ENCODE results near the gene ZNRD2. TPM values are rescaled to one million over a fixed set of nuclear protein-coding genes. Genes with fewer than 3 reads are reported as not detected.

ZNRD2 gene
- polyA plus RNA-seq, 3 donors: 35.0 to 59.2 (median 54.7) TPM

GRCh38 chr11:65577756-65578109, 7.5 kb downstream of the ZNRD2 start:
- DNase-seq (ENCODE audit: extremely low read depth in 1 of 11, low read depth in 9 of 11, low spot score in 4 of 11): no peak

GRCh38 chr11:65578134-65578533, 7.9 kb downstream of the ZNRD2 start:
- DNase-seq (ENCODE audit: extremely low read depth in 1 of 11, low read depth in 9 of 11, low spot score in 4 of 11): no peak

GRCh38 chr11:65578667-65579066, 8.4 kb downstream of the ZNRD2 start:
- no peak for DNase-seq (ENCODE audit: extremely low read depth in 1 of 11, low read depth in 9 of 11, low spot score in 4 of 11)

- no peak for DNase-seq (ENCODE audit: extremely low read depth in 1 of 11, low read depth in 9 of 11, low spot score in 4 of 11)
Measured at GRCh38 chr11:65579291-65579690, 9.0 kb downstream of the ZNRD2 start.

DNA sequence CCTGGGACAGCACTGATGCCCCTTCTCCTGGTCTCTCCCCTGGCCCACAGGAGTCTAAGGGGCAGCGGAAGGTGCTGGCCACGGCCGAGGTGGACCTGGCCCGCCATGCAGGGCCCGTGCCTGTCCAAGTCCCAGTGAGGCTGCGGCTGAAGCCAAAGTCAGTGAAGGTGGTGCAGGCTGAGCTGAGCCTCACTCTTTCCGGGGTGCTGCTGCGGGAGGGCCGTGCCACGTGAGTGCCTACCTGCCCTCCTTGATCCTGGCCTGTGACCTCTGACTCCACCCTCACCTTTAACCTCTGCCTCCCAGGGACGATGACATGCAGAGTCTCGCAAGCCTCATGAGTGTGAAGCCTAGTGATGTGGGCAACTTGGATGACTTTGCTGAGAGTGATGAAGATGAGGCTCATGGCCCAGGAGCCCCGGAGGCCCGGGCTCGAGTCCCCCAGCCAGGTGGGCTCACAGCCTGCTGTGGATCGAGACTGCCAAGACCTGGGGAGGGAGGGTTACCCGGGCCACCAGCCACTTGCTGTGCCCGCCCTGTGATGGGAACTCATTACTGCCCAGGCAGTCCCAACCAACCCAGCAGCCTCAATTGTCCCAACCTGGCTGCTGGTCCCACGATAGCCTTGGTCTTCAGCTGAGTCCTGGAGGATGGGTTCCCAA, 9.9 kb downstream of the ZNRD2 start:
- DNase-seq (ENCODE audit: extremely low read depth in 1 of 11, low read depth in 9 of 11, low spot score in 4 of 11): no peak

GRCh38 chr11:65580756-65581155, 10.5 kb downstream of the ZNRD2 start:
- DNase-seq (ENCODE audit: extremely low read depth in 1 of 11, low read depth in 9 of 11, low spot score in 4 of 11): no peak

DNA sequence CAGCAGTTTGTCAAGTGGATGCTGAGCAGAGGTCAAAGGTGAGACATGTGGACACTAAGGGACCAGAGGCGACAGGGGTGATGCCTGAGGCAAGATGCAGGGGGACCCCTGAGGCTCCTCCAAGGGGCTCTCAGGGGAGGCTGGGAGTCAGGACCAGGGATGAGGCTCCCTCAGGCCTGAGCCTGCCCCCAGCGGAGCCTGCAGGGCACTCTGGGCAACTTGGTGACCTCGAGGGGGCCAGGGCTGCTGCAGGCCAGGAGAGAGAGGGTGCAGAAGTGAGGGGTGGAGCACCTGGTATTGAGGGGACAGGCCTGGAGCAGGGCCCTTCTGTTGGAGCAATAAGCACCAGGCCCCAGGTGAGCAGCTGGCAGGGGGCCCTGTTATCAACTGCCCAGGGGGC, 11.7 kb downstream of the ZNRD2 start:
- no peak for DNase-seq (ENCODE audit: extremely low read depth in 1 of 11, low read depth in 9 of 11, low spot score in 4 of 11)

DNA sequence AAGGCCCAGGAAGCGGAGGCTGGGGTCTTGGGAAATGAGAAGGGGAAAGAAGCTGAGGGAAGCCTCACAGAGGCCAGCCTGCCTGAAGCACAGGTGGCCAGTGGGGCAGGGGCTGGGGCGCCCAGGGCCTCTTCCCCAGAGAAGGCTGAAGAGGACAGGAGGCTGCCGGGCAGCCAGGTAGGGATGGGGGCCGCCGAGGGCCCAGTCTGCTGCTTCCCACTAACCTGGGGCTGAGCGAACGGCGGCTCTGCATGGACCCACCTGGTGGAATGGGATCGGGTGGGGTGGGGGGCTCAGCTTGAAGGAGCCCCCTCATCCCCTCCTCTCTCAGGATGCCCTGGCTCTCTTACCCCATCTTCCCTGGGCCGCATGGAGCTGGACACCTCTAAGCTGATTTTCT, 13.3 kb downstream of the ZNRD2 start:
- DNase-seq (ENCODE audit: extremely low read depth in 1 of 11, low read depth in 9 of 11, low spot score in 4 of 11): no peak

GRCh38 chr11:65584106-65584505, 13.8 kb downstream of the ZNRD2 start:
- no peak for DNase-seq (ENCODE audit: extremely low read depth in 1 of 11, low read depth in 9 of 11, low spot score in 4 of 11)

- DNase-seq (ENCODE audit: extremely low read depth in 1 of 11, low read depth in 9 of 11, low spot score in 4 of 11): no peak
Measured at GRCh38 chr11:65584723-65585171, 14.5 kb downstream of the ZNRD2 start.

DNA sequence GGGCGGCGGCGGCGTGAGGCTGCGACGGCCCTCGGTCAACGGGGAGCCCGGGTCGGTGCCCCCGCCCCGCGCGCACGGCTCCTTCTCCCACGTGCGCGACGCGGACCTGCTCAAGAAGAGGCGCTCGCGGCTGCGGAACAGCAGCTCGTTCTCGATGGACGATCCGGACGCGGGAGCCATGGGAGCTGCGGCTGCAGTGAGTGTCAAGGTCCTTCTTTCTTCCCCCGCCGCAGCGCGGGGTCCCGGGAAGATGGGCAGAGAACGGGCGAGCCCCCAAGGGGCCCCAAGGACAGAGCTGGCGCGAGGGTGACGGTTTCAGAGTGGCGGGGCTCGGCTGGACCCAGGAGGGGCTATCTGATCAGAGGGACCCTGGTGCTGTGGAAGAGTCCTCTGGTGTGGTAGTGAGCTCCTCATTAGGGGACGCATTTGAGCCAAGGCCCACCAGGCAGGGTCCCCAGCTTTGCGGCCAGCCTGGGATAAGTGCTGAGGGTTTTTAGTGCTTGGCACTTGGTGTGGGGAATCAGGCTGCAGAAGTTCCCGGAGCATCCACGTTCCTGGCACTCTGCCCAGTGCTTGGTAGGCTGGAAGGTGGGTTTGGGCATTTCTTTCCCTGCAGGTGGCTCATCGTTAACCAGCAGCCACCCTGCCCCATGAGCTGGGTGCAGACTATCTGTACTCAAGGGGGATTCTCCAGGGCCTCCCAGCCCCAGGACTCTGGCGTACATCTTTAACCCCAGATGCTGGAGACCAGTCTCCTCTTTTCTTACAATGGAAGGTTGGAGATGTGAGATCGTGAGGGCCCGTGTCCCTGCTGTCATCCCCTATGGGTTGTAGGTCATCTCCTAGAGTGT, 15.3 kb downstream of the ZNRD2 start:
- DNase-seq (ENCODE audit: extremely low read depth in 1 of 11, low read depth in 9 of 11, low spot score in 4 of 11): no peak

GRCh38 chr11:65586247-65586630, 16.0 kb downstream of the ZNRD2 start:
- DNase-seq (ENCODE audit: extremely low read depth in 1 of 11, low read depth in 9 of 11, low spot score in 4 of 11): no peak

GRCh38 chr11:65586676-65587075, 16.4 kb downstream of the ZNRD2 start:
- no peak for DNase-seq (ENCODE audit: extremely low read depth in 1 of 11, low read depth in 9 of 11, low spot score in 4 of 11)

GRCh38 chr11:65588199-65589054, 18.1 kb downstream of the ZNRD2 start:
- no peak for DNase-seq (ENCODE audit: extremely low read depth in 1 of 11, low read depth in 9 of 11, low spot score in 4 of 11)

GRCh38 chr11:65589444-65590239, 19.4 kb downstream of the ZNRD2 start:
- DNase-seq (ENCODE audit: extremely low read depth in 1 of 11, low read depth in 9 of 11, low spot score in 4 of 11): no peak

DNA sequence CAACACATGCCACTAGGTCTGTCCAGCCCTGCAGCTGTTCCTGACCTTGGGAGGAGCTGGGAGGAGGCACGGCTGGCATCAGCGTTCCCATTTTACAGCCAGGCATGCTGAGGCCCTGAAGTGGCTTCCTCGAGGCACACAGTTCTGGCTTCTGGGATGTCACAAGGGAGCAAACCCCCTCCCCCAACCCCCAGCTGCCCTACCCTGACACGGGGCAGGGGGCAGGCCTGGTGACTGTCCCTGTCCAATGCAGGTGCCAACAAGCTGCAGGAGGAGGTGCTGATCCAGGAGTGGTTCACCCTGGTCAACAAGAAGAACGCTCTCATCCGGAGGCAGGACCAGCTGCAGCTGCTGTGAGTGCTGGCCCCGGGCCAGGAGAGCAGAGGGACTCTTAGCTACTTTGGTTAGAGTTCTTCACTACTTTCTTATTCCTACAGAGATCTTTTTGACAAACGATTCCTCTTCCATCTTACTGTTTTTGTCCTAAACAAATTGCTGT, 20.0 kb downstream of the ZNRD2 start:
- no peak for DNase-seq (ENCODE audit: extremely low read depth in 1 of 11, low read depth in 9 of 11, low spot score in 4 of 11)

DNA sequence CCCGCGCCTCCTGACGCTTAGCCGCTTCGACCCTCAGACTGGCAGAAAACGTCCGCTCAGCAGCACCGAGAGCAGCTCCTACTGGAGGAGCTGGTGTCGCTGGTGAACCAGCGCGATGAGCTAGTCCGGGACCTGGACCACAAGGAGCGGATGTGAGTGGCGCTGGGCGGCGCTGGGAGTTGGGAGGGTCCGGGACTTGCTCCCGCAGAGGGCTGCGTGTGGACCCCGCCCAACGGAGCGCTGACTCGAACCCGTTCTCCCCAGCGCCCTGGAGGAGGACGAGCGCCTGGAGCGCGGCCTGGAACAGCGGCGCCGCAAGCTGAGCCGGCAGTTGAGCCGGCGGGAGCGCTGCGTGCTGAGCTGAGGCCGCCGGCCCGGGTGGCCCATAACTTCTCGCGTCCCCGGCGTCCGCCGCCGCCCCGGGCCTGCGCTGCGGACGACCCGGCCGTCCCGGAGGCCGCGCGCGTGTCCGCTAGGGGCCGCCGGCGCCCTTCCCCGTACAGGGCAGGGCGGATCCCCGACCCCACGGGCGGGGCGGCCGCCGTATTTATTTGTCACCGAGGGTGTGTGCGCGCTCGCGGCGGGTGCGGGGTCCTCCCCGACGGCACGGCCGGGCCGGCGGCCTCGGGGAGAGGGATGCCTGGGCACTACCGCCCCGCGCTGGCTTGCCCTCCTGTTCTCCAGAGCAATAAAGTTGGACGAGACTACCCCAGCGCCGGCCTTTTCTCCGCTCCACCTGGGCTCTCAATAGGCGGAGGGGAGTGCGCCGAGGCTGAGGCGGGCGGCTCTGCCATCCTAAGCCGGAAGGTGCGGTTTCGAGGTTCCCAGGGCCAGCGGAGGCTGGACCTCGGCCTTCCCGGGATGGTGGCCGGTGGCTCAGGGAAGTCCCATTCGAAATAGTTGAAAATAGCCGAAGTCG, 21.9 kb downstream of the ZNRD2 start:
- no peak for DNase-seq (ENCODE audit: extremely low read depth in 1 of 11, low read depth in 9 of 11, low spot score in 4 of 11)
